CD4-positive, alpha-beta memory T cell (primary cell): ENCODE results near the gene ZDHHC5. TPM values are rescaled to one million over a fixed set of nuclear protein-coding genes. Genes with fewer than 3 reads are reported as not detected.
"Not testable (repeated sequence)": the region's sequence is repeated elsewhere in the genome, so short reads cannot be mapped to it uniquely, and the experiment has no call there.

Experiments used
- CTCF ChIA-PET: fragments of 350-600 bp; sonication (Branson Sonifier 250); formaldehyde crosslinking; loops from one replicate; lab custom pipeline; 2021; ENCODE audit warnings: inconsistent platforms; ENCODE audit not compliant: partially characterized antibody; lab: Charles Lee
- POLR2A ChIA-PET: fragments of 350-600 bp; sonication (Branson Sonifier 250); formaldehyde crosslinking; loops from one replicate; lab custom pipeline; 2021; ENCODE audit not compliant: partially characterized antibody; lab: Charles Lee
- DNase-seq, 5 donors: peaks; one replicate each; pipeline versions ENCODE4 v3.0.0 to v3.0.0-alpha.2; 2020 to 2022; ENCODE audit warnings: mixed read lengths in 1 of 5
- H3K27ac ChIP-seq: one replicate; pipeline ENCODE4 v1.7.0; 2013; ENCODE audit warnings: low read depth, low read length
- H3K27me3 ChIP-seq: 2 replicates; pipeline ENCODE4 v1.7.0; 2013; ENCODE audit warnings: mild to moderate bottlenecking, low read length, moderate library complexity; ENCODE audit not compliant: insufficient read depth
- H3K36me3 ChIP-seq: 2 replicates; pipeline ENCODE4 v1.7.0; 2013; ENCODE audit warnings: mild to moderate bottlenecking, low read length, moderate library complexity; ENCODE audit not compliant: insufficient read depth
- H3K4me1 ChIP-seq: 2 replicates; pipeline ENCODE4 v1.7.0; 2013; ENCODE audit warnings: mild to moderate bottlenecking, low read length, moderate library complexity; ENCODE audit not compliant: insufficient read depth
- H3K4me3 ChIP-seq, 2 donors: one replicate each; pipeline ENCODE4 v1.7.0; 2013; ENCODE audit warnings: low read length in 2 of 2, mild to moderate bottlenecking in 1 of 2
- H3K9me3 ChIP-seq, 2 donors: one replicate each; pipeline ENCODE4 v1.7.0; 2013; ENCODE audit warnings: low read length in 2 of 2, control low read depth in 1 of 2; ENCODE audit not compliant: control insufficient read depth in 1 of 2
- H3K27ac Mint-ChIP-seq, 7 donors: one replicate each; pipeline ENCODE4 v1.8.0; 2020 to 2021; ENCODE audit warnings: mixed read lengths in 7 of 7, mild to moderate bottlenecking in 6 of 7, inconsistent platforms in 3 of 7, moderate library complexity in 3 of 7
- H3K27me3 Mint-ChIP-seq, 2 donors: one replicate each; pipeline ENCODE4 v1.8.0; 2020 to 2021; ENCODE audit warnings: mixed read lengths in 2 of 2
- H3K36me3 Mint-ChIP-seq, 2 donors: one replicate each; pipeline ENCODE4 v1.8.0; 2020 to 2021; ENCODE audit warnings: mixed read lengths in 2 of 2, inconsistent platforms in 1 of 2, mild to moderate bottlenecking in 1 of 2
- H3K4me1 Mint-ChIP-seq, 4 donors: one replicate each; pipeline ENCODE4 v1.8.0; 2020 to 2021; ENCODE audit warnings: mixed read lengths in 4 of 4, mild to moderate bottlenecking in 1 of 4
- H3K4me3 Mint-ChIP-seq, 8 donors: one replicate each; pipeline ENCODE4 v1.8.0; 2020 to 2021; ENCODE audit warnings: mixed read lengths in 8 of 8, mild to moderate bottlenecking in 7 of 8, moderate library complexity in 6 of 8, inconsistent platforms in 3 of 8
- H3K9me3 Mint-ChIP-seq, 8 donors: one replicate each; pipeline ENCODE4 v1.8.0; 2020 to 2021; ENCODE audit warnings: mixed read lengths in 8 of 8, mild to moderate bottlenecking in 5 of 8, inconsistent platforms in 3 of 8, moderate library complexity in 1 of 8
- intact Hi-C: fragments of 100-400 bp; cut with micrococcal nuclease; formaldehyde crosslinking; loops from one replicate; pipeline ENCODE4 v1.15.1; 2023
- polyA plus RNA-seq, 2 donors: library from polyadenylated mRNA; unstranded; fragments of 300-500 nt; fragmentation: Illumina TruSeq; gene quantifications; one replicate each; pipeline ENCODE4 v1.2.3, GENCODE V29; 2021
- total RNA-seq, 2 experiments: library from RNA; stranded (reverse); gene quantifications; one replicate each; pipeline ENCODE4 v1.2.3, GENCODE V29; 2021

Gene ZDHHC5
- total and polyA plus RNA-seq, 4 experiments from 2014 or later: 30.4 to 75.8 (median 58.9) TPM

GRCh38 chr11:57675176-57675941, 7.4 kb downstream of the ZDHHC5 start:
- Histone ChIP-seq H3K27me3 (no peaks in the 10 kb centered on the region), H3K4me3 (no peak overlapping the region), H3K9me3 (no peaks in the 10 kb centered on the region), H3K36me3 (peaks cover 45% of the 10 kb centered on the region), H3K27ac (no peak overlapping the region), H3K4me1 (peaks cover 76% of the 10 kb centered on the region)
- intact Hi-C loops: no loop called here
- no peak for DNase-seq
- CTCF ChIA-PET: interaction anchor here (0.6 to 2.3 kb wide), 7 partner anchors 14 to 327 kb away, joined by 3 to 9 read pairs (median 6); partner anchors contain the start of gene UBE2L6
- Mint-ChIP-seq H3K9me3 (no peaks in the 10 kb centered on the region), H3K36me3 (peaks cover 39 to 62% of the 10 kb centered on the region in 2 donors), H3K4me1 (peaks cover 43 to 88% (median 70%) of the 10 kb centered on the region in 4 donors), H3K27ac (peak overlapping the region in 6 of 7 donors; percentile 9 to 83 (median 52)), H3K27me3 (no peaks in the 10 kb centered on the region), H3K4me3 (peak overlapping the region in 4 of 8 donors; percentile 5 to 65 (median 16))
- POLR2A ChIA-PET: interaction anchor here (1.0 to 1.4 kb wide), 3 partner anchors 8 to 350 kb away, joined by 3 to 5 read pairs (median 3); partner anchors contain the start of genes SELENOH and TNKS1BP1

- peak overlapping the region in 1 of 7 donors; percentile 46 for H3K27ac Mint-ChIP-seq
- Histone ChIP-seq H3K4me3 (no peak overlapping the region), H3K27me3 (no peaks in the 10 kb centered on the region), H3K36me3 (peaks cover 52% of the 10 kb centered on the region), H3K4me1 (peaks cover 60% of the 10 kb centered on the region), H3K9me3 (no peaks in the 10 kb centered on the region), H3K27ac (no peak overlapping the region)
- H3K27me3 Mint-ChIP-seq: no peaks in the 10 kb centered on the region
- H3K9me3 Mint-ChIP-seq: no peaks in the 10 kb centered on the region
- ChIA-PET CTCF (no interaction called here), POLR2A (interaction anchor here (0.9 kb wide), 1 partner anchor 63 kb away, joined by 3 read pairs; no protein-coding TSS in a partner anchor)
- H3K36me3 Mint-ChIP-seq: peaks cover 43 to 71% of the 10 kb centered on the region in 2 donors
- no peak overlapping the region for H3K4me3 Mint-ChIP-seq
- intact Hi-C loops: no loop called here
- peaks cover 46 to 80% (median 63%) of the 10 kb centered on the region in 4 donors for H3K4me1 Mint-ChIP-seq
- no peak for DNase-seq
These were observed 11.5 kb downstream of the ZDHHC5 start for GRCh38 chr11:57679396-57679795.

- no peaks in the 10 kb centered on the region for H3K27me3 ChIP-seq
- no peaks in the 10 kb centered on the region for H3K9me3 Mint-ChIP-seq
- intact Hi-C loops: no loop called here
- DNase-seq: no peak
- ChIA-PET POLR2A (no interaction called here), CTCF (interaction anchor here (1.1 to 1.4 kb wide), 2 partner anchors 36 to 187 kb away, joined by 3 read pairs; no protein-coding TSS in a partner anchor)
- H3K36me3 ChIP-seq: peaks cover 41% of the 10 kb centered on the region
- H3K4me3 Mint-ChIP-seq: peak overlapping the region in 4 of 8 donors; percentile 17 to 56 (median 28)
- H3K4me1 Mint-ChIP-seq: peaks cover 42 to 69% (median 54%) of the 10 kb centered on the region in 4 donors
- no peaks in the 10 kb centered on the region for H3K27me3 Mint-ChIP-seq
- no peak overlapping the region for H3K4me3 ChIP-seq
- H3K9me3 ChIP-seq: no peaks in the 10 kb centered on the region
- H3K4me1 ChIP-seq: peaks cover 49% of the 10 kb centered on the region
- peaks cover 42 to 66% of the 10 kb centered on the region in 2 donors for H3K36me3 Mint-ChIP-seq
- H3K27ac Mint-ChIP-seq: peak overlapping the region in 6 of 7 donors; percentile 40 to 78 (median 52)
- no peak overlapping the region for H3K27ac ChIP-seq
These were observed 12.6 kb downstream of the ZDHHC5 start for GRCh38 chr11:57680552-57680874.

- Mint-ChIP-seq H3K36me3 (peaks cover 36 to 63% of the 10 kb centered on the region in 2 donors), H3K9me3 (no peaks in the 10 kb centered on the region), H3K27ac (peak overlapping the region in 6 of 7 donors; percentile 29 to 78 (median 56)), H3K4me3 (peak overlapping the region in 1 of 8 donors; percentile 56), H3K27me3 (no peaks in the 10 kb centered on the region), H3K4me1 (peaks cover 36 to 62% (median 48%) of the 10 kb centered on the region in 4 donors)
- H3K4me1 ChIP-seq: peaks cover 42% of the 10 kb centered on the region
- intact Hi-C loops: no loop called here
- no peaks in the 10 kb centered on the region for H3K9me3 ChIP-seq
- no peak for DNase-seq
- H3K27ac ChIP-seq: no peak overlapping the region
- CTCF ChIA-PET: interaction anchor here (1.1 to 1.4 kb wide), 2 partner anchors 37 to 188 kb away, joined by 3 read pairs; no protein-coding TSS in a partner anchor
- H3K36me3 ChIP-seq: peaks cover 44% of the 10 kb centered on the region
- POLR2A ChIA-PET: no interaction called here
- H3K4me3 ChIP-seq: no peak overlapping the region
- no peaks in the 10 kb centered on the region for H3K27me3 ChIP-seq
These were observed 13.3 kb downstream of the ZDHHC5 start for GRCh38 chr11:57681168-57681567.

GRCh38 chr11:57690474-57690873, 22.6 kb downstream of the ZDHHC5 start:
- H3K27me3 Mint-ChIP-seq, H3K9me3 Mint-ChIP-seq, CTCF ChIA-PET, H3K27ac ChIP-seq, POLR2A ChIA-PET, intact Hi-C loops, H3K4me3 ChIP-seq, H3K27ac Mint-ChIP-seq, DNase-seq, H3K9me3 ChIP-seq, H3K27me3 ChIP-seq, H3K4me1 Mint-ChIP-seq, H3K4me3 Mint-ChIP-seq, H3K4me1 ChIP-seq: not testable (repeated sequence)
- peaks cover 62% of the 10 kb centered on the region for H3K36me3 ChIP-seq
- H3K36me3 Mint-ChIP-seq: peaks cover 45 to 63% of the 10 kb centered on the region in 2 donors

GRCh38 chr11:57698843-57699365, 31.0 kb downstream of the ZDHHC5 start:
- Mint-ChIP-seq H3K36me3 (peaks cover 38 to 70% of the 10 kb centered on the region in 2 donors), H3K27me3 (no peaks in the 10 kb centered on the region), H3K4me3 (no peak overlapping the region), H3K4me1 (no peaks in the 10 kb centered on the region), H3K9me3 (no peaks in the 10 kb centered on the region), H3K27ac (no peak overlapping the region)
- H3K36me3 ChIP-seq: peaks cover 61% of the 10 kb centered on the region
- intact Hi-C loops: no loop called here
- ChIA-PET CTCF (interaction anchor here (1.2 kb wide), 2 partner anchors 16 to 24 kb away, joined by 3 to 4 read pairs; no protein-coding TSS in a partner anchor), POLR2A (no interaction called here)
- DNase-seq: no peak
- H3K4me3 ChIP-seq: no peak overlapping the region
- H3K27me3 ChIP-seq: no peaks in the 10 kb centered on the region
- H3K27ac ChIP-seq: no peak overlapping the region
- H3K9me3 ChIP-seq: no peaks in the 10 kb centered on the region
- no peaks in the 10 kb centered on the region for H3K4me1 ChIP-seq

- Histone ChIP-seq H3K27me3 (no peaks in the 10 kb centered on the region), H3K36me3 (peaks cover 67% of the 10 kb centered on the region), H3K4me3 (no peak overlapping the region), H3K4me1 (no peaks in the 10 kb centered on the region), H3K27ac (no peak overlapping the region), H3K9me3 (no peaks in the 10 kb centered on the region)
- no peak overlapping the region for H3K4me3 Mint-ChIP-seq
- POLR2A ChIA-PET: no interaction called here
- H3K4me1 Mint-ChIP-seq: no peaks in the 10 kb centered on the region
- intact Hi-C loops: no loop called here
- peaks cover 42 to 75% of the 10 kb centered on the region in 2 donors for H3K36me3 Mint-ChIP-seq
- no peak for DNase-seq
- H3K27ac Mint-ChIP-seq: peak overlapping the region in 2 of 7 donors; percentile 37 to 39
- H3K9me3 Mint-ChIP-seq: no peaks in the 10 kb centered on the region
- CTCF ChIA-PET: no interaction called here
- no peaks in the 10 kb centered on the region for H3K27me3 Mint-ChIP-seq
These were observed 31.9 kb downstream of the ZDHHC5 start for GRCh38 chr11:57699813-57700212.
